Measurements from ENCODE around the gene ITLN2. TPM values are rescaled to one million over a fixed set of nuclear protein-coding genes. Genes with fewer than 3 reads are reported as not detected.

Gene ITLN2
- not detected for total RNA-seq

GRCh38 chr1:160954158-160955104 is at the start of gene ITLN2:
ITLN2 (minus strand) TSS chr1:160954809; CDS start chr1:160954741, 68 bp downstream.

Other genes with a start within 250 kb of the ITLN2 start
- gene CD48, start 243.0 kb downstream of the ITLN2 start, total RNA-seq, result not detected
- not detected for gene SLAMF7, start 215.6 kb downstream of the ITLN2 start, total RNA-seq
- not detected for gene LY9, start 158.6 kb downstream of the ITLN2 start, total RNA-seq
- gene CD244, start 91.9 kb downstream of the ITLN2 start, total RNA-seq, result not detected
- gene ITLN1, start 69.6 kb downstream of the ITLN2 start, total RNA-seq, result not detected
- 18.8 TPM for gene F11R, start 66.3 kb upstream of the ITLN2 start, total RNA-seq
- gene TSTD1, start 84.2 kb upstream of the ITLN2 start, total RNA-seq, result 35.1 TPM
- 121 TPM for gene USF1, start 91.2 kb upstream of the ITLN2 start, total RNA-seq
- gene ARHGAP30, start 115.1 kb upstream of the ITLN2 start, total RNA-seq, result 0.31 TPM
- gene NECTIN4, start 134.7 kb upstream of the ITLN2 start, total RNA-seq, result not detected
- gene KLHDC9, start 143.6 kb upstream of the ITLN2 start, total RNA-seq, result 1.6 TPM
- 30.0 TPM for gene PFDN2, start 163.2 kb upstream of the ITLN2 start, total RNA-seq
- 26.3 TPM for gene NIT1, start 163.3 kb upstream of the ITLN2 start, total RNA-seq
- 20.0 TPM for gene DEDD, start 177.9 kb upstream of the ITLN2 start, total RNA-seq
- 81.1 TPM for gene UFC1, start 199.2 kb upstream of the ITLN2 start, total RNA-seq
- gene USP21, start 204.7 kb upstream of the ITLN2 start, total RNA-seq, result 22.2 TPM
- 26.3 TPM for gene PPOX, start 211.6 kb upstream of the ITLN2 start, total RNA-seq
- gene B4GALT3, start 222.7 kb upstream of the ITLN2 start, total RNA-seq, result 20.0 TPM
- 0.31 TPM for gene ADAMTS4, start 244.2 kb upstream of the ITLN2 start, total RNA-seq
- 128 TPM for gene NDUFS2, start 247.6 kb upstream of the ITLN2 start, total RNA-seq

All from parietal lobe (tissue), 1 donor.